ENCODE data around the gene TCF25.
A peak's percentile ranks its signal among the peaks of the same experiment; 100 is the strongest.

The TCF25 gene

DNA sequence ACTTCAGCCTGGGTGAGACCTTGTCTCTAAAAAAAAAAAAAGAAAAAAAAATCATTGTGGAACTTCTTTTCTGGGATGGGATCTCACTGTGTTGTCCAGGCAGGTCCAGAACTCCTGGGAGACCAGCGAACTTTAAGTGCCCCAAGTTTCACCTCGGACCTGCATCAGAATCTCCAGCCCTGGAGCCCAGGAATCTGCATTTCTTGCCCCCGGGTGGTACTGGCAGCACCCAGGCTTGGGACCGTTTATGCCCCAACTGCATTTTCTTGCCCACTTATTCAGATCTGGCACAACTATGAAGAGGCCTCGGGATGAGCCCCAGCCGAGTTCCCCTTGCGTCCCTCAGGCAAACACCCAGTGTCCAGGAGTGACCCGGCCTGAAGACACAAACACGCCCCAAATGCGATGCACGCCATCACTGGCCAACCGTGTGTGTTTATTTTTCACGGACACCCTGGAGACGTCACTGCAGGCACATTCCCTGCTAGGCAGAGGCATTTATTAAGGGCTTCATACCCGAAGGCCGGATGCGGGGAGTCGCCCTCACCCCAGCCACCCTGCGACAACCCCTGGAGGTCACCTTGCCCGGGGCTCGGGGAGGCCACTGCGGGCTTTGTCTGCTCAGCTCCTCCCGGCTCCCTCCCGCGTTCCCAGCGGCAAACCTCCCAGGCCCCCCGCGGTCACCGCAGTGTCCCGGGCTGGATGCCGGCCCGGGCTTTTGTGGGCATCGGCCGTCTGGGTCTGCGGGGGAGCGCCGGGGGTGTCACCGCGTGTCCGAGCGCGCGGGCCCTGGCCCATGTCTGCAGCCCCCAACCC is 45.8 kb upstream of the TCF25 start:
- Histone ChIP-seq H3K27me3 (ENCODE audit: low read length) (no peaks in the 10 kb centered on the region), H3K4me3 (ENCODE audit: insufficient read depth, low read length, poor library complexity, severe bottlenecking) (peak overlapping the region; percentile 43), H3K4me2 (ENCODE audit: low read depth, low read length, poor library complexity, severe bottlenecking) (peak overlapping the region; percentile 41), H2AFZ (ENCODE audit: low read depth, low read length, severe bottlenecking) (no peak overlapping the region), H4K20me1 (ENCODE audit: low read depth, low read length) (no peaks in the 10 kb centered on the region), H3K9me2 (replicated peaks; ENCODE audit: insufficient read depth, low read length) (no peaks in the 10 kb centered on the region), H3K9me3 (ENCODE audit: insufficient read depth, low read length) (no peaks in the 10 kb centered on the region), H3K9ac (ENCODE audit: low read length) (0 out of 2 replicates have a peak overlapping the region, but pooled peaks have one; percentile 11), H3F3A (ENCODE audit: insufficient read depth) (no peaks in the 10 kb centered on the region), H3K27ac (ENCODE audit: low read depth, low read length) (no peak overlapping the region), H3K79me2 (ENCODE audit: insufficient read depth, low read length) (no peaks in the 10 kb centered on the region), H3K36me3 (ENCODE audit: low read length) (no peaks in the 10 kb centered on the region)
- no peak for TF ChIP-seq EZH2phosphoT487 (conservative IDR thresholded peaks at IDR 0.05; ENCODE audit: low read length)
- TF ChIP-seq, protein P1, sequence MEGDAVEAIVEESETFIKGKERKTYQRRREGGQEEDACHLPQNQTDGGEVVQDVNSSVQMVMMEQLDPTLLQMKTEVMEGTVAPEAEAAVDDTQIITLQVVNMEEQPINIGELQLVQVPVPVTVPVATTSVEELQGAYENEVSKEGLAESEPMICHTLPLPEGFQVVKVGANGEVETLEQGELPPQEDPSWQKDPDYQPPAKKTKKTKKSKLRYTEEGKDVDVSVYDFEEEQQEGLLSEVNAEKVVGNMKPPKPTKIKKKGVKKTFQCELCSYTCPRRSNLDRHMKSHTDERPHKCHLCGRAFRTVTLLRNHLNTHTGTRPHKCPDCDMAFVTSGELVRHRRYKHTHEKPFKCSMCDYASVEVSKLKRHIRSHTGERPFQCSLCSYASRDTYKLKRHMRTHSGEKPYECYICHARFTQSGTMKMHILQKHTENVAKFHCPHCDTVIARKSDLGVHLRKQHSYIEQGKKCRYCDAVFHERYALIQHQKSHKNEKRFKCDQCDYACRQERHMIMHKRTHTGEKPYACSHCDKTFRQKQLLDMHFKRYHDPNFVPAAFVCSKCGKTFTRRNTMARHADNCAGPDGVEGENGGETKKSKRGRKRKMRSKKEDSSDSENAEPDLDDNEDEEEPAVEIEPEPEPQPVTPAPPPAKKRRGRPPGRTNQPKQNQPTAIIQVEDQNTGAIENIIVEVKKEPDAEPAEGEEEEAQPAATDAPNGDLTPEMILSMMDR (IDR thresholded peaks at IDR 0.05; ENCODE audit: insufficient read depth, low read length, poor library complexity, severe bottlenecking): no peak

DNA sequence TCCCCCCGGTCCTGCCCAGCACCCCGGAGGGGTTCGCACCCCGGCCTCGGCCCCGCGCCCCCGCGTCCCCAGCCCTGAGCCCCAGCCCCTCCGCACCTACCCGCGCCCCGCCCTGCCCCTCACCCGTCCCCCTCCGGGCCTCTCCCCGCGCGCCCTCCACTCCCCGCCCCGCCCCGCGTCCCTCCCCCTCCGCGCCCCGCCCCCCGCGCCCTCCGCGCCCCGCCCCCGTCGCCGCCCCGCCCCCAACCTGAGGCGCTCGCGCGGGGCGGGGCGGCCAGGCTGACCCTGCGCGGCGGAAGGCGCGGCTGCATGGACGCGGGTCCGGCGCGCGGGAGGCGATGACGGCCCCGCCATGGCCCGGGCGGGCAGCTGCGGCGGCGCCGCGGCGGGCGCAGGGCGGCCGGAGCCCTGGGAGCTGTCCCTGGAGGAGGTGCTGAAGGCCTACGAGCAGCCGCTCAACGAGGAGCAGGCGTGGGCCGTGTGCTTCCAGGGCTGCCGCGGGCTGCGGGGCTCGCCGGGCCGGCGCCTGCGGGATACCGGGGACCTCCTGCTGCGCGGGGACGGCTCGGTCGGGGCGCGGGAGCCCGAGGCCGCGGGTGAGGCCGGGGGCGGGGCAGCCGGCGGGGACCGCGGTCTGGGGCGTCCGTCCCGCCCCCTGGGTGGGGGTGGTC is 45.1 kb upstream of the TCF25 start, which contains the start of gene SPIRE2:
Gene SPIRE2, plus strand, starts transcription at position 277 of the 671 bp plus-strand sequence. Its CDS starts 76 bp downstream, at position 353.
- Histone ChIP-seq H3K9me2 (replicated peaks; ENCODE audit: insufficient read depth, low read length) (no peaks in the 10 kb centered on the region), H3K9ac (ENCODE audit: low read length) (0 out of 2 replicates have a peak within 1 kb of the TSS, but pooled peaks have one; percentile 11), H2AFZ (ENCODE audit: low read depth, low read length, severe bottlenecking) (no peak within 1 kb of the TSS), H4K20me1 (ENCODE audit: low read depth, low read length) (no peaks in the 10 kb centered on the region), H3K36me3 (ENCODE audit: low read length) (no peaks in the 10 kb centered on the region), H3K79me2 (ENCODE audit: insufficient read depth, low read length) (no peaks in the 10 kb centered on the region), H3K27me3 (ENCODE audit: low read length) (no peaks in the 10 kb centered on the region), H3F3A (ENCODE audit: insufficient read depth) (no peaks in the 10 kb centered on the region), H3K27ac (ENCODE audit: low read depth, low read length) (no peak within 1 kb of the TSS), H3K4me3 (ENCODE audit: insufficient read depth, low read length, poor library complexity, severe bottlenecking) (peak within 1 kb of the TSS; percentile 43), H3K9me3 (ENCODE audit: insufficient read depth, low read length) (no peaks in the 10 kb centered on the region), H3K4me2 (ENCODE audit: low read depth, low read length, poor library complexity, severe bottlenecking) (peak within 1 kb of the TSS; percentile 41)
- TF ChIP-seq, protein P1 (IDR thresholded peaks at IDR 0.05; ENCODE audit: insufficient read depth, low read length, poor library complexity, severe bottlenecking): no peak
- TF ChIP-seq EZH2phosphoT487 (conservative IDR thresholded peaks at IDR 0.05; ENCODE audit: low read length): no peak

DNA sequence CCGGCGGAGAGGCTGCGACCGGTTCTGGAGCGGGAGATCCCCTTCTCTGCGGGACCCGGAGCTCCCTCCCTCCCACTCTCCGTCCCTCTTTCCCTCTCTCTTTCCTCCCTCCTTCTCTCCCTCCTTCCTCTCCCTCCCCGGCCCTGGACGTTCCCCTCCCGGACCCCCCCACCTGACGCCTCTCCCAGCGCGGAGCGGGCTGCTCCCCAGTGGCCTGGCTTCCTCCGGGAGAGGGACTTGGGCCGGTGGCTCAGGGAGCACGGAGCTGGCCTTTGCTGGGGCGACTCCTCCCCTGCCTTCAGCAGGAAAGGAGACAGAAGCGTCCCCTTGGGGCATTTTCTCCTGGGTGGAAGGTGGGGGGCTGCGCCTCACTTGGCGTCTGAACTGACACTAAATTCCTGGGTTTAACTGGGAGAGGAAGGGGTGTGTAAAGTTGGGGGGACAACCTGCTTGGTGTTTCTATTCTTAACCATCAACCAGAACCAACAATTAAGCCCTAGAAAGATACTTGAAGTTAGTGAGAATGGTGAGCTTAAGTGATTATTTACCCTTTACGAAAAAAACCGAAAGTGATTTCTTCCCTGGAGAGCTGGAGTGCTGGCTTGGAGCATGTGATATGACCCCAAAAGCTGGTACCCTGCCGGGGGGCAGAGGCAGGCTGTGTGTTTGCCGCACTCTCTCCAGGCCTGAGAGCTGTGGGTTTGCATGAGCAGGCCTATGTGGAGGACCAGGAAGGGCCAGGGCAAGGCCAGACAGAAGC is 44.3 kb upstream of the TCF25 start:
- no peaks in the 10 kb centered on the region for H4K20me1 ChIP-seq (ENCODE audit: low read depth, low read length)
- no peak overlapping the region for H3K9ac ChIP-seq (ENCODE audit: low read length)
- no peaks in the 10 kb centered on the region for H3K79me2 ChIP-seq (ENCODE audit: insufficient read depth, low read length)
- H3K36me3 ChIP-seq (ENCODE audit: low read length): no peaks in the 10 kb centered on the region
- H3K4me2 ChIP-seq (ENCODE audit: low read depth, low read length, poor library complexity, severe bottlenecking): peak overlapping the region; percentile 24
- H3K9me3 ChIP-seq (ENCODE audit: insufficient read depth, low read length): no peaks in the 10 kb centered on the region
- H3K9me2 ChIP-seq (replicated peaks; ENCODE audit: insufficient read depth, low read length): no peaks in the 10 kb centered on the region
- no peak overlapping the region for H2AFZ ChIP-seq (ENCODE audit: low read depth, low read length, severe bottlenecking)
- H3K27ac ChIP-seq (ENCODE audit: low read depth, low read length): no peak overlapping the region
- no peaks in the 10 kb centered on the region for H3F3A ChIP-seq (ENCODE audit: insufficient read depth)
- H3K27me3 ChIP-seq (ENCODE audit: low read length): no peaks in the 10 kb centered on the region
- no peak overlapping the region for H3K4me3 ChIP-seq (ENCODE audit: insufficient read depth, low read length, poor library complexity, severe bottlenecking)
- TF ChIP-seq EZH2phosphoT487 (conservative IDR thresholded peaks at IDR 0.05; ENCODE audit: low read length): no peak
- TF ChIP-seq, protein P1 (IDR thresholded peaks at IDR 0.05; ENCODE audit: insufficient read depth, low read length, poor library complexity, severe bottlenecking): no peak

Measured in SU-DHL-6 (cell line).